Measurements from ENCODE around the gene ATCAY.

ATCAY gene, protein sequence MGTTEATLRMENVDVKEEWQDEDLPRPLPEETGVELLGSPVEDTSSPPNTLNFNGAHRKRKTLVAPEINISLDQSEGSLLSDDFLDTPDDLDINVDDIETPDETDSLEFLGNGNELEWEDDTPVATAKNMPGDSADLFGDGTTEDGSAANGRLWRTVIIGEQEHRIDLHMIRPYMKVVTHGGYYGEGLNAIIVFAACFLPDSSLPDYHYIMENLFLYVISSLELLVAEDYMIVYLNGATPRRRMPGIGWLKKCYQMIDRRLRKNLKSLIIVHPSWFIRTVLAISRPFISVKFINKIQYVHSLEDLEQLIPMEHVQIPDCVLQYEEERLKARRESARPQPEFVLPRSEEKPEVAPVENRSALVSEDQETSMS
- 0 to 2.2 (median 0) reads per million in 17 experiments for total RNA-seq

GRCh38 chr19:3880471-3881271 is at the start of gene ATCAY:
Gene ATCAY, plus strand, starts transcription at chr19:3880685. Its CDS starts 5,083 bp downstream, at chr19:3885768.
- DNase-seq: no peak

- DNase-seq: no peak
These were observed 48.9 kb upstream of the ATCAY start for GRCh38 chr19:3831601-3832000.

GRCh38 chr19:3832001-3832400 is 48.5 kb upstream of the ATCAY start:
- DNase-seq: no peak

DNA sequence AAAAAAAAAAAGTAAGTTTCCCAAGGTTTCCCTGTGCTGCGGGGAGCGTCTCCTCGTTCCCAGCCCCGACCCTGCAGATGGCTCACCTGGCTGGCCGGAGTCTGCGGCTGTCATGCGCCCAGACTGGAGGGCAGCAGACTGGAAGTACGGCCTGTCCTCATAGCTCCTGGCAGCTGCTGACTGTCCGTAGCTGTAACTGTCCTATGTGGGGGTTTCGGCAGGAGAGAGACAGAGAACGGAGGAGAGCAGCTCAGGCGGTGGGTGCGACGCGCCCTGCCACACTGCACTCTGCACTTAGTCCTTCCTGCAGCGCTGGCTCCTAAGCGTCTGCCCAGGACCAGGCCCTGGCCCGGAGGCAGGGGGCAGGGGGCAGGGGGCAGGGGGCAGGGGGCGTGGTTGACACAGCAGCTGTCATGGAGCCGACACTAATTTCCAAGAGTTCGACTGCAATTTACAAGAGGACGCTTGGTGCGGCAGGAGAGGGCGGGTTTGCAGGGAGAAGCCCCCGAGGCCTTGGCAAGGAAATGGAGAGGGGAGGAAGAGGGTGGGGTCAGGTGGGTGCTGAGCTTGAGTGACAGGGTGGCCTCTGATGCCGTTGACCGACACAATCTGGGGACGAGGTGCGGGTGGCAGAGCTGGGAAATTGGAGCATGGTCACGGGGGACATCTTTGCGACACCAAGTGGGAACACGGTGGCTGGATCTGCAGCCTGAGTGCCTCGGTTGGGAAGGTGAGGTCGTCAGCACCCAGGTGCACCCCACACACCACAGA is 46.7 kb upstream of the ATCAY start:
- no peak for DNase-seq

- DNase-seq: no peak
These were observed 46.0 kb upstream of the ATCAY start for GRCh38 chr19:3834349-3835054.

DNA sequence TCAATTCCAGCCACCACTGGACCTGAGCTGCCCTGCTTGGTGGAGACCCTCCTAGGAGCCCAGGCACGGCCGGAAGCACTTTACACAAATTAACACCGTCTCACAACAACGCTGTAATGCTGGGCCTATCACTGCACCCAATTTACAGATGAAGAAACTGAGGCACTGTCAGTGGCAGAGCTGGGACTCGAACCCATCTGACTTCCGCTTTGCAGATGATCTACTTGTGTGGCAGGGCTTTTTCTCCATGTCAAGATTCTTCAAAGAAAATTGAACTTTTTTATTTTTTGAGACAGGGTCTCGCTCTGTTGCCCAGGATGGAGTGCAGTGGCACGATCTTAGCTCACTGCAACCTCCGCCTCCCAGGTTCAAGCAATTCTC is 45.4 kb upstream of the ATCAY start:
- DNase-seq: no peak

DNA sequence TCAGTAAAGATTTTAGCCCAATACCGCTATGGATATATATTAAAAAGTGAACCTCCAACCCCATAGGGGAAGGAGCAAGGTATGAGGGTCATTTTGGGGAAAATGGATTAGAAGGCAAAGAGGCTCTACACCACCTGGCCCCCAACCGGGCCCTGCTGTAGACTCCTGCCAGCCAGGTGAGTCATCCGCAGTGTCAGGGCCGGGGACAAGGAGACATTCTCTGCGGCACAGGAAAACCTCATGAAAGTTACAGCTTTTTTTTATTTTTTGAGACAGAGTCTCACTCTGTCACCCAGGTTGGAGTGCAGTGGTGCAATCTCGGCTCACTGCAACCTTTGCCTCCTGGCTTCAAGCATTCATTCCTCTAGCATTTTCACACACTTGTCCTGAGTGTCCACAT is 43.6 kb upstream of the ATCAY start:
- DNase-seq: no peak

DNA sequence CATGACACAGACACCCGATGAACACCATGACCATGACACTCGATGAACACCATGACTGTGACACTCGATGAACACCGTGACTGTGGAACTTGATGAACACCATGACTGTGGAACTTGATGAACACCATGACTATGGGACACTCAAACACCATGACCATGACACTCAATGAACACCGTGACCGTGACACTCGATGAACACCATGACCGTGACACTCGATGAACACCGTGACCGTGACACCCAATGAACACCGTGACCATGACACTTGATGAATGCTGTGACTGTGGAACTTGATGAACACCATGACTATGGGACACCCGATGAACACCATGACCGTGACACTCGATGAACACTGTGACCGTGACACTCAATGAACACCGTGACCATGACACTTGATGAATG is 43.2 kb upstream of the ATCAY start:
- no peak for DNase-seq

DNA sequence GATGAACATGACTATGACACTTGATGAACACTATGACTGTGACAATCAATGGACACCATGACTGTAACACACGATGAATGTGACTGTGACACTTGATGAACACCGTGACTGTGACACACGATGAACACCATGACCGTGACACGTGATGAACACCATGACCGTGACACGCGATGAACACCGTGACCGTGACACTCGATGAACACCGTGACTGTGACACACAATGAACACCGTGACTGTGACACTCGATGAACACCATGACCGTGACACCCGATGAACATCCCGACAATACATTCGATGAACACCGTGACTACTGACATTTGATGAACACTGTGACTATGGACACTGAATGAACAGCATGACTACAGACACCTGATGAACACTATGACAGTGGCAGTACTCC is 42.6 kb upstream of the ATCAY start:
- no peak for DNase-seq

DNA sequence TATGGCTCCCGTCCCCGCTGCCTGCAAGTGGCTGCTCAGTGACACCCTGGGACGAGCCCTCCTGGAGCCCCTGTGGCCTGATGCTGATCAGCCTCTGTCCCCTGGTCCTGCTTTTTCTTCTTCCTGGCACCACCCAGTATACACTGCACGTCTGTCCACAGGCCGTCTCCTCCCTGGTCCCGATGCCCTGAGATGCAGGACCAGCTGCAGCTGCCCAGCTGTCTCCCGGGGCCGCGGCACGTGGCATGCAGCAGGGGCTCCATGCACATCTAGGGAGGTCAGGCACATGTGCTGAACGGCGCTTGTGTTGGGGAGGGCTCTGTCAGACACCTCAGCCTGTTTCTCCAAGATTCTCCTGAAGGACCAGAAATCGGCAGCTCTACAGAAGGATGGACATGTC is 41.8 kb upstream of the ATCAY start:
- no peak for DNase-seq

DNA sequence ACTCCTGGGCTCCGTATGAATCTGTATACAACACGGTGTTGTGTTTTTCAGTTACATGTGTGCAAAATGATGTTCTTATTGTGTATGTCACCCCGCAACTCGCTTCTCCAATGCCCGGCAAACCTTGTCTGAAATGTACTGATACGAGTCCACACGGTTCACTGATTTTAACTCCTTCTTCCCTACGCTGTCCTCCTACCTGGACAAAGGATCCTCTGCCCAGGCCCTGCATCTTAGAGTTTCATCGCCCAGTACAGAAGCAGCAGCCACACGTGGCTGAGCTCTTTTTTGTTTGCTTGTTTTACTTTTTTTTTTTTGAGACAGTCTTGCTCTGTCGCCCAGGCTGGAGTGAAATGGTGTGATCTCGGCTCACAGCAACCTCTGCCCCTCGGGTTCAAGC is 40.5 kb upstream of the ATCAY start:
- no peak for DNase-seq

DNA sequence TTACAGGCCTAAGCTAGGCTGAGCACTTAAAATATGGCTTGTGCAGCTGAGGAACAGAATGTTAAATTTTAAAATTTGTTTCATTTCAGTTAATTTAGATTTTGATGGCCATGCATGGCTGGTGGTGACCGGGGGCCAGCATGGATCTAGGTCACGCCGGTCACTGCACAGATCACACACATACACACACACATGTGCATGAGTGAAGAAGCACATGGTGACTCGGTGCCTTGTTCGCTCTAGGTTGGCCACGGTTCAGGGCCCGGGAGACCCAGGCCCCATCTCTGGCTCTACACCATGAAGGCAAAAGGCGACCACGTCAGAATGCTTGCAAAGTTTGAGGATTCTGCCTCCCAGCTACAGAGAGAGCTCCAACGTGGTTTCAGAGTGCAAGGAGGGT is 39.7 kb upstream of the ATCAY start:
- no peak for DNase-seq

- DNase-seq: no peak
These were observed 37.5 kb upstream of the ATCAY start for GRCh38 chr19:3842948-3843347.

- no peak for DNase-seq
These were observed 35.9 kb upstream of the ATCAY start for GRCh38 chr19:3844596-3844995.

- DNase-seq: peak; percentile 25 to 50 (median 42)
These were observed 31.4 kb upstream of the ATCAY start for GRCh38 chr19:3849092-3849491.

DNA sequence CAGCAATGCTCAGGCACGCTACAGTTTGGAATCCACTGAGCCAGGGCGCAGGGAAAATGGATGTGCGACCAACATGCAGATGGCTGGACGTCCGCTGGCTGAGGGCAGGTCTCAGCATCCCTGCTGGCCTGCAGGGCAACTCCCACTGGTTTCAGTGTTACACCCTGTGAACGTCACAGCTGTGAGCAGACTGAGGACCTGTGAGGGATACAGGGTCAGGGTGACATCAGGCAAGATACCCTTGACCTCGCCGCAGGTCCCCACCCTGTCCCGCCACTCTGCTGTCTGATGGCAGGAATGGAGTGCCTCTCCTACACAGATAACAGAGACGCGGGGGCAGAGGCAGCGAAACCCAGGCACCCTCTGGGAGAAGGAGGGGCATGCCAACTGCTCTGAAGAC is 30.7 kb upstream of the ATCAY start:
- no peak for DNase-seq

- DNase-seq: no peak
These were observed 30.0 kb upstream of the ATCAY start for GRCh38 chr19:3850320-3850972.

DNA sequence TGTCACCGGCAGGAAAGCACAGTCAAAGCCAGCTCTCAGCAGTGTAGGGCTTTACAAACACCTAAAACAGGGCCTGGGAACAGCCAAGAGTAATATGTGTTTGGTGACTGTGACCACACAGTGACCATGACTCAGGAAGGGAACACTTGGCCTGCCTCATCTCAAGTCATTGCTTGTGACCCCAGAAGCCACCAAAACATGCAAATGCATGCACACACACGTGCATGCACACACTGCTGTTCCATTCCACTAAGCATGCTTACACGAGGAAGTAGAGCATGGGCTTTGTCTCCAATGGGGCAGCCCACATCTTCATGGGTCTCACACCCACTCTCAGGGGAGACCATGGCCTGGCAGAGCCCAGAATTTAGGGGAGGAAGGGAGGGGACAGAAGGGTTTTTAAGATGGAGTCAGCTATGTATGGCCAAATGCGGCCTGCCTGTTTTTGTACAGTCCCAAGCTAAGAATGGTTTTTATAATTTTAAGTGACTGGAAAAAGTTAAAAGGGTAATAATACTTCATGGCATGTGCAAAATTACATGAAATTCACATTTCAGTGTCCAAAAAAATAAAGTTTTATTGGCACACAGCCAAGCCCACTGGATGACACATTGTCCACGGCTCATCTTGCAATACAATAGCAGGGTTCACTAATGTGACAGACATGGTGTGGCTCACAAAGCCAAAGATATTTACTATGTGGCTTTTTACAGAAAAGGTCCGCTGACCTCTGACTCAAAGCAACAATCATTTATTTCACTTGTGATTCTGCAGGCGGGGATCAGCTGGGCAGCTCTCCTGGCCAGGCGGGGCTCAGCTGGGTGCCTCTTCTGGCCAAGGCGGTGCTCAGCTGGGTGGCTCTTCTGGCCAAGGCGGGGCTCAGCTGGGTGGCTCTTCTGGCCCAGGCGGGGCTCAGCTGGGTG is 29.0 kb upstream of the ATCAY start:
- no peak for DNase-seq

DNA sequence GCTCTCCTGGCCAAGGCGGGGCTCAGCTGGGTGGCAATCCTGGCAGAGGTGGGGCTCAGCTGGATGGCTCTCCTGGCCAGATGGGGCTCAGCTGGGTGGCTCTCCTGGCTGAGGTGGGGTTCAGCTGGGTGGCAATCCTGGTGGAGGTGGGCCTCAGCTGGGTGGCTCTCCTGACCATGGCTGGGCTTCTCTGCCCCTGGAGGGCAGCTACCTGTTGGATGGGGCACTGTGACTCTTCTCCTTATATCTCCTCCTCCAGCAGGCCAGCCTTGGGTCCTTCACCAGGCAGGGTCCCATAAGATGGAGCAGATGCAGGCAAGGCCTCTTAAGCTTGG is 28.3 kb upstream of the ATCAY start:
- DNase-seq: no peak

DNA sequence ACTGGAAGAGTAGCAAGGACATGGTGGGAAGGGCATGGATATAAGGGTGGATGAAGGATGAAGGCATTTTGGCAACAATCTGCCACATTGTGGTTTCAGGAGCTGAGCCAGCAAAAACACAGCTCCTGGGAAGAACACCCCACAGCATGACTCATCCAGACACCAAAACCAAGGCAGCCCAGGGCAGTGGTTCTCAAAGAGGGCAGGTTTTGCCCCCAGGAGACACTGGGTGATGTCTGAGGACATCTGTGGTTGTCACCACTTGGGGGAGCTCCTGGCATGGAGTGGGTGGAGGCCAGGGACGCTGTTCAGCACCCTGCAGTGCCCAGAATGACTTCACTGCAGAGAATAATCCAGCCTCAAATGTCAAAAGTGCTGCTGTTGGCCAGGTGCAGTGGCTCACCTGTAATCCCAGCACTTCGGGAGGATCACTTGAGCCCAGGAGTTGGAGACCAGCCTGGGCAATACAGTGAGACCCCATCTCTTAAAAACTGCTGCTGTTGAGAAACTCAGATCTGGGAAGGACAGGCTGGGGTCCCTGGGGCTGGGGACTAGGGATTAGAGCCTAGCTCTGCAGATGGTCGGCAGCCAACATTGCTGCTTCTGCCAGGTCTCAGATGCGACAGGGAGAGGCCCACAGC is 27.8 kb upstream of the ATCAY start:
- peak; percentile 21 to 56 (median 46) for DNase-seq

GRCh38 chr19:3855320-3855719 is 25.2 kb upstream of the ATCAY start:
- DNase-seq: no peak
